HepG2 (cell line): ENCODE measurements around the gene HSPA1A. TPM values are rescaled to one million over a fixed set of nuclear protein-coding genes. Genes with fewer than 3 reads are reported as not detected.
A peak's percentile ranks its signal among the peaks of the same experiment; 100 is the strongest.

ENCODE experiments used
- AHDC1 ChIP-seq: sonication (generic); formaldehyde crosslinking; IDR thresholded peaks from 2 replicates; pipeline ENCODE4 v1.5.1; 2020; ENCODE audit warnings: mild to moderate bottlenecking, missing genetic modification reagents, borderline replicate concordance
- ATF2 ChIP-seq: sonication (generic); formaldehyde crosslinking; IDR thresholded peaks from 2 replicates; pipeline ENCODE4 v1.4.0; 2020; ENCODE audit warnings: missing genetic modification reagents
- BCL6 ChIP-seq: IDR thresholded peaks from 2 replicates; pipeline ENCODE4 v1.6.1; 2016; ENCODE audit warnings: missing genetic modification reagents, missing compliant biosample characterization
- GZF1 ChIP-seq: sonication (generic); formaldehyde crosslinking; IDR thresholded peaks from 2 replicates; pipeline ENCODE4 v1.5.1; 2020; ENCODE audit warnings: mild to moderate bottlenecking, missing genetic modification reagents
- KDM4B ChIP-seq: sonication (generic); formaldehyde crosslinking; IDR thresholded peaks from 2 replicates; pipeline ENCODE4 v1.4.0; 2020; ENCODE audit warnings: missing genetic modification reagents
- PAX8 ChIP-seq: sonication (generic); formaldehyde crosslinking; IDR thresholded peaks from 2 replicates; pipeline ENCODE4 v1.8.0; 2022; ENCODE audit warnings: mild to moderate bottlenecking, missing genetic modification reagents, borderline replicate concordance
- PRDM15 ChIP-seq: sonication (generic); formaldehyde crosslinking; IDR thresholded peaks from 2 replicates; pipeline ENCODE4 v1.4.0; 2020; ENCODE audit warnings: missing genetic modification reagents
- REPIN1 ChIP-seq: sonication (generic); formaldehyde crosslinking; IDR thresholded peaks from 2 replicates; pipeline ENCODE4 v1.8.0; 2022; ENCODE audit warnings: missing genetic modification reagents, low read depth, mild to moderate bottlenecking, borderline replicate concordance
- REXO4 ChIP-seq: sonication (generic); formaldehyde crosslinking; IDR thresholded peaks from 2 replicates; pipeline ENCODE4 v1.8.0; 2022; ENCODE audit warnings: missing genetic modification reagents, mild to moderate bottlenecking, borderline replicate concordance
- SMARCE1 ChIP-seq: fragments of 450-650 bp; IDR thresholded peaks from 2 replicates; pipeline ENCODE4 v1.6.1; 2017; ENCODE audit warnings: borderline replicate concordance
- TAF1 ChIP-seq: sonication (generic); formaldehyde crosslinking; IDR thresholded peaks from 2 replicates; pipeline ENCODE4 v1.4.0; 2020; ENCODE audit warnings: missing genetic modification reagents
- TBX3 ChIP-seq: fragments of 450-650 bp; IDR thresholded peaks from 2 replicates; pipeline ENCODE4 v1.6.1; 2017; ENCODE audit warnings: antibody characterized with exemption, mild to moderate bottlenecking, inconsistent platforms, borderline replicate concordance
- ZMYM3 ChIP-seq: sonication (generic); formaldehyde crosslinking; IDR thresholded peaks from 2 replicates; pipeline ENCODE4 v1.5.1; 2020; ENCODE audit warnings: mild to moderate bottlenecking, missing genetic modification reagents
- ZNF207 ChIP-seq: fragments of 450-650 bp; IDR thresholded peaks from 2 replicates; pipeline ENCODE4 v1.6.1; 2016; ENCODE audit warnings: antibody characterized with exemption, borderline replicate concordance
- ZNF225 ChIP-seq: sonication (generic); formaldehyde crosslinking; IDR thresholded peaks from 2 replicates; pipeline ENCODE4 v1.4.0; 2020; ENCODE audit warnings: mild to moderate bottlenecking, missing genetic modification reagents
- ZNF264 ChIP-seq: sonication (generic); formaldehyde crosslinking; IDR thresholded peaks from 2 replicates; pipeline ENCODE4 v1.4.0; 2020; ENCODE audit warnings: missing genetic modification reagents
- ZNF329 ChIP-seq: sonication (generic); formaldehyde crosslinking; IDR thresholded peaks from 2 replicates; pipeline ENCODE4 v1.9.0; 2021; ENCODE audit warnings: low read depth, mild to moderate bottlenecking, missing genetic modification reagents
- ZNF430 ChIP-seq: sonication (generic); formaldehyde crosslinking; IDR thresholded peaks from 2 replicates; pipeline ENCODE4 v1.9.0; 2021; ENCODE audit warnings: mild to moderate bottlenecking, missing genetic modification reagents
- ZNF468 ChIP-seq: sonication (generic); formaldehyde crosslinking; IDR thresholded peaks from 2 replicates; pipeline ENCODE4 v1.8.0; 2022; ENCODE audit warnings: mild to moderate bottlenecking, moderate library complexity, missing genetic modification reagents
- ZNF652 ChIP-seq: IDR thresholded peaks from 2 replicates; pipeline ENCODE4 v1.6.1; 2016; ENCODE audit warnings: low read depth, borderline replicate concordance
- polyA plus RNA-seq, 8 experiments: library from polyadenylated mRNA; depleted of rRNA in 3 of 8; stranded (reverse) in 7 of 8; unstranded in 1 of 8; fragments of >200 nt; fragmentation: Illumina TruSeq in 4 of 8; extraction: Trizol in 4 of 8; gene quantifications; 2 replicates each; pipeline versions ENCODE4 v1.2.1 to v1.2.3, GENCODE V29; 2011 to 2016; ENCODE audit warnings: low read depth in 4 of 8, missing spikeins in 1 of 8, mixed read lengths in 1 of 8; ENCODE audit not compliant: insufficient read depth in 1 of 8
- total RNA-seq, 5 experiments: library from RNA; depleted of rRNA; stranded (reverse); fragments of >200 nt; fragmentation: Illumina TruSeq; extraction: Trizol; gene quantifications; 2 replicates each; pipeline ENCODE4 v1.2.3, GENCODE V29; 2016; ENCODE audit warnings: low read depth in 1 of 5

HSPA1A gene
- total and polyA plus RNA-seq, 2 of the 13 experiments (the other 11 are each of a cell fraction or from before 2014, with no cell fraction given), result 44.5 to 85.0 TPM

- TF ChIP-seq REPIN1 (CRISPR knock-in tag), result no peak
- no peak for TF ChIP-seq ZNF264
- no peak for TF ChIP-seq PAX8 (CRISPR knock-in tag)
- TF ChIP-seq GZF1 (CRISPR knock-in tag), result no peak
- peak; percentile 24; the same call in 1 of the 2 replicates for TF ChIP-seq ZNF652
- no peak for TF ChIP-seq ZNF468 (CRISPR knock-in tag)
- no peak for TF ChIP-seq SMARCE1
- no peak for TF ChIP-seq ZNF329 (CRISPR knock-in tag)
- no peak for TF ChIP-seq ATF2 (CRISPR knock-in tag)
- TF ChIP-seq ZNF430 (CRISPR knock-in tag), result peak; percentile 43; the same call in 1 of the 2 replicates
- TF ChIP-seq REXO4 (CRISPR knock-in tag), result 0 out of 2 replicates have a peak, but pooled peaks have one; percentile 26
- no peak for TF ChIP-seq BCL6 (CRISPR knock-in tag)
- no peak for TF ChIP-seq TBX3
- no peak for TF ChIP-seq AHDC1 (CRISPR knock-in tag)
- no peak for TF ChIP-seq ZMYM3 (CRISPR knock-in tag)
- no peak for TF ChIP-seq ZNF207
- no peak for TF ChIP-seq PRDM15
- TF ChIP-seq KDM4B, result no peak
- peak; percentile 88 for TF ChIP-seq TAF1 (CRISPR knock-in tag)
- TF ChIP-seq ZNF225 (CRISPR knock-in tag), result 0 out of 2 replicates have a peak, but pooled peaks have one; percentile 20
These were observed at the start of gene HSPA1A, which contains the start of gene HSPA1L (continued) for GRCh38 chr6:31815025-31815838.
